NCI-H146 treated with DMSO at 0.1 percent for 48 hours (cell line): ENCODE measurements around the gene HOXA5.

Source experiments
- DNase-seq: peaks from one replicate; lab custom pipeline; 2025; ENCODE audit not compliant: unreplicated experiment; lab: John Stamatoyannopoulos, UW

Gene HOXA5

GRCh38 chr7:27182861-27183681 lies 39.6 kb upstream of the HOXA5 start:
- DNase-seq, result peak; percentile 23

- no peak for DNase-seq
Observed at GRCh38 chr7:27182285-27182841, 38.9 kb upstream of the HOXA5 start.

DNA sequence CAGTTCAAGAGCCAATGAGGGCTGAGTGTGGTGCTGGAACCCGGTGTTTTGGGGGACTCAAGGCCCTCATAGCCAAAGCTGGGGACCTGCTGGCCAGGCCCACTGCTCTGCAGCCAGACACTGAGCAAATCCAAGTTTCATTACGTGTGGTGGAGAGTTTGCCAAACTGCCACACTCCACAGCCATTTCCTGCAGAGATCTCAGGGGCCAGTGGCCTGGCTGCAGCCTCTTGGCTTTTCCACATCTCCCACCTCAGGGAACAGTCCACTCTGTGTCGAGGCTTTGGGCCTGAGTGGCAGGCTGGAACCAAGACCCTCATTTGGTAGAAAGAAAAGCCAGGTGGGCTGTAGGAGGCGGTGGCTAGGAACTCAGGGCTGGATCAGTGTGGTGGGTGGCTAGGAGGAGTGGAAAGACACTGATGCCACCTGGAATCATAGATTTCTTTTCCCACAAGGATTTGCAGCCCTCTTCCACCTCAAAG lies 38.4 kb upstream of the HOXA5 start:
- no peak for DNase-seq

DNA sequence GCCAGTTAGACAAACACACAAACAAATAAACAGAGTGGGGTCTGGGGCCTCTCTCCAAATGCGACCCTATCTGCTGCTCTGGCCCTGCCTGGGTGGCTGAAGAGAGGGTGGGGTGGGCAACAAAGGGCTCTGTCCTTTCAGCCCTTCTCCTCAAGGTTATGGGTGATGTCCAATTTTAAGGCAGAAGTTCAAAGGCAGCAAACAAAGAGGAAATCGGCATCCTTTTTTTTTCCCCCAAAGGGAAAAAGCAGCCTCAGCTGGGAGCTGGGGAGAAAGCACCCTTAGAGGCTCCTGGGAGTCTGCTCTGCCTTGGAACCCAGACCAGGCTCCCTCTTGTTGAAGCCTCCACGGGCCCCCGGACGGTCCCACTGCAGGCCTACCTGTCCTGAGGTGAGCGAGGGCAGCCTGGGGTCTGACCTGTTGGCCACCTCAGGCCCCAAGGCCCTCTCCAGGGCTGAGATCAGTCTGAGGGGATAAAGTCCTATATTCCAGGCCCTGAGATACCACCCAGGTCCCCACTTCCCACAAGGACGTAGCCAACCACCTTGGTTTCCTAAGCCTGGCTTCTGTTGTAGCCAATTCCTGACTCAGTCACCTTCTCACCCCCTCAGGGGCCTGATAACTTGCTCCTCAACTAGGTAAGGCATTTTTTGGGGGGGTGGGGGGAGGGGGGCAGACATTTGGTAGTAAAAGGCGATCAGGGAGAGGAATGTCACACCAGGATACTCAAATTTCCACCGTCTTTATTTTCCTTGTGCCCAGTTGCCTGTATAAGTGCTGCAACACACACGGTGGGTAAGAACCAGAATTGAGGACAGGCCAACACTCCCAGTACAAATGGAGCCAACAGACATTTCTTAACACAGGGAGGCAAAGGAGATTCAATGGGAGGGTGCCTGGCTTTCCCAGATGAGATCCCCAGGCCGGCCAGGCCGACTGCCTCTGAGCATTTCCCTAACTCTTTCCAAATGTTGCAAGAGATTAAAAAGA lies 37.2 kb upstream of the HOXA5 start:
- DNase-seq, result no peak

GRCh38 chr7:27179503-27180430 lies 36.3 kb upstream of the HOXA5 start:
- no peak for DNase-seq

GRCh38 chr7:27179030-27179429 lies 35.5 kb upstream of the HOXA5 start:
- DNase-seq, result no peak

DNA sequence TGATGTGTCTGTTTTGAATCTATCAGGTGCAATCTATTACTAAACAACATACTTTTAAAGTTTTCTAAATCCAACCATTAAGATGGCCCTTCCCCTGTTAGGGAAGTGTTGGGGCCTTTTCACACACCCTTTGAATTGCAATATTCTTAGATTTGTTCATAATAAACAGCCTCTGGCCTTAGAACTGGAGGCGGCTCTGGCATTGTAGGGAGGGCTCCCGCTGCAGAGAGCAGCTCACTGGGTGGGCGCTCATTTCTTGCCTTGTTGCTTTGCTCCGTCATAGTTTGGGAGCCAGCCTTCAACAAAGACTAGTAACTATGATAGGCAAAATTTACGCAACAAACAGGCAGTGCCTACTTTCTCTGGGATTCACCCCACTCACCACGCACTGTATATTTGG lies 34.9 kb upstream of the HOXA5 start:
- DNase-seq, result no peak

DNA sequence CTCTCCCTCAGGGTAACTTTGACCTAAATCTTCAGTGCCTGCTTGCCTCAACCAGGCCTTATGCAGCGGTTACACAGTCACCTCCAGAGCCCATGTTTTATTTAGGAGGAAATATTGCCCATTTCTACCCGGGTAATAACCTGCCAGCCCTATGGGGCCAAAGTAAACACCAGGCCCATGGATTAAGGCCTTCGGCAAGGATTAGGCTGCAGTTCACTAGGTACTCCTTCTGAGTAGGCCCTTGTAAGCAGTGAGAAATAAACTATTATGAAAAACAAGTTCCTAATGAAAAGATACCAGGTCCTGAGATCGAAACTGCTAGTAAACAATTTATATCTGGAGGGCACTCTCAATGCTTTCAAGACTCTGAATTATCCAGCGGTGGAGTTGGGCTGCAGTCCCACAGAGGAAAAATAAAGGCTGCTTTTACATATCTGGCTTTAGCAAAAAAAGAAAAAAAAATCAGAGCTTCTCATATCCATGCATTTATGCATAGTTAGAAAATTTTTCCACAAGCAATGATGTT lies 34.4 kb upstream of the HOXA5 start:
- no peak for DNase-seq

DNA sequence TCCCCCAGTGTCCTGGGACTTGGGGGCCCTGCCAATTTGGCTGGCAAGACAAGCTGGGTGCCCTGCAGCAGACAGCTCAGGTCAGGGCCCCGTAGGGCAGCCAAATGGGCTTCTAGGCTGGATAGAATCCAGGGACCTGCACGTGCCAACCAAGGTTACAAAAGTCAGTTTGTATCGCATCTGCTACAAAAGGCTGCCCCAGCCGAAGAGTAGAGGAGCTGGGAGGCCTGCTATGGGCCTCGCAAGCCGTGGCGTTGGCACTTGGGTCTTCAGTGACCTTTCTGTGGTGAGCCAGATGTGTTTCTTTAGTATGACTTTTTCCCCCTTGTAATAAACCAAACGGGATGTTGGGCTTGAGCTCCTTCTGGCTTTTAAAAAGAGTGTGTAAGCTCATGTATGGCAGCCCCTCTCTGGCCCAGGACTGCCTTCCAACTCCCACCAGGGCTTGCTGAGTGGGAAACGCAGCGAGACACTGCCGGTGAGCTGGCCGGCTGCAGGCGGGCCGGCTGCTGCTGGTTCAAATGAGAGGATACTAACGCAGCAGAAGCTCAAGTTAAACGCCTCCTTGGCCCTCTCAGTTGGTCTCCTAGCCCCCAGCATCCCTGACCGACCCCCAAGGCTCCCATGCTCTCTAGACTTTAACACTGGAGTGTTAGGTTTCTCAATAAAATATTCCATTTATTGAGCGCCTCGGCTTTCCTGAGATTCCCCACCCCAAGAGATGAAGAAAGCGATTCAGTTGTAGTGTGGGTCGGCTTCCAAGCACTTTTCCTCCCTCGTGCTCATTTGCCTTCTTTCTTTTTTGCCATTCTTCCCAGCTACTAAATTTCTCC lies 33.7 kb upstream of the HOXA5 start:
- DNase-seq, result no peak

DNA sequence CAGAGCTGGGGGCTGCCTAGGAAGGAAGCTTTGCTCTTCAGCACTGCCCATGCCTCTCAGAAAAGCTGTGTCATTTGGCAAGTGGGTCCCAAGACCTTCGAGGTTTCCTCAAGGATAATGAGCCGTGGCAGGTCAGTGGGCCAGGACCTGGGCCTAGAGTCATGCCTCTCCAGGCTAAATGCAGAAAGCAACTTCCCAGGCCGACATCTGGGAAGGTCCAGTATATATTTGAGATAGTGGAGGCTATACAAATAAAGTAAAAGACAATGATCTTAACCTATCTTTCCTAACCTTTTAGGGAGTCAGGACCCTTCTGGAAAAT lies 33.0 kb upstream of the HOXA5 start:
- no peak for DNase-seq

DNA sequence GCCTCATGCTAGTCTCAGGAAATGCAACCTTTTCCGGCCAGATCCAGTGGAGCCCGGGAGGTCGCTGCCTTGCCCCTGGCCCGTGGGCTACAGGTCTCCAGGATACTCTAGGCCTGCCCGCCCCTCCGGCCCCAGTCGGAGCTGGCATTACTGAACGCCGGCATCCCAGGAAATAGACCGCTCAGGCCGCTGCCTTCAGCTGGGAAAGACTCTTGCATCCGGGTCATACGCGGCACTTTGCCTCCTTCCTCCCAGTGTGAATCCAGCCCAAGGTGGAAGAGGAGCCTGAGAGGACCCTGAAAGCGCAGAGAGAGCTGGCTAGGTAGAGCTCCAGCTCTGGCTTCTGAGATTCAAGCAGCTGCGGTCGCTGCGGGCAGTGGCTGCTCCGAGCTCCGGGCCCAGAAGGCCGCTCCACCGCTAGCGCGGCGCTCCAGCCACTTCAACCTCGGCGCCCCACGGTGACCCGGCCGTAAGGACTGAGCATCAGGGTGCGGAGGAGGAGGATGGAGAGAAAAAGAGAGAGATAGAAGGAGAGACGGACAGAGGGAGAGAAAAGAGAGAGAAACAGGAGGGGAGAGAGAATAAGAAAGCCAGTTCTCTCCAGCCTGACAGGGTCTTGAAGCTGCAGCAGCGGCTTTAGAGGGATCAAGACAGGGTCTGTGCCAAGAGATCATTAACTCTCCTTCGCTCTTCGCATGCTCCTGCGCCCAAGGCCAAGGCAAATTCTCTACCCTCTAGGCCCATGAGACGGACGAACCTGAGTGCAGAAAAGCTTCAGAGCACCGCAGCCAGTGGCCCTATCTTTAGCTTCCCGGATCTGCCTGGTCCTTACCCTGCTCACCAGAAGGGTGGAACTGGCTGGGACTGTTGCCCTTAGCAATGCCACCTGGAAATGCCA lies 32.4 kb upstream of the HOXA5 start:
- DNase-seq, result no peak

DNA sequence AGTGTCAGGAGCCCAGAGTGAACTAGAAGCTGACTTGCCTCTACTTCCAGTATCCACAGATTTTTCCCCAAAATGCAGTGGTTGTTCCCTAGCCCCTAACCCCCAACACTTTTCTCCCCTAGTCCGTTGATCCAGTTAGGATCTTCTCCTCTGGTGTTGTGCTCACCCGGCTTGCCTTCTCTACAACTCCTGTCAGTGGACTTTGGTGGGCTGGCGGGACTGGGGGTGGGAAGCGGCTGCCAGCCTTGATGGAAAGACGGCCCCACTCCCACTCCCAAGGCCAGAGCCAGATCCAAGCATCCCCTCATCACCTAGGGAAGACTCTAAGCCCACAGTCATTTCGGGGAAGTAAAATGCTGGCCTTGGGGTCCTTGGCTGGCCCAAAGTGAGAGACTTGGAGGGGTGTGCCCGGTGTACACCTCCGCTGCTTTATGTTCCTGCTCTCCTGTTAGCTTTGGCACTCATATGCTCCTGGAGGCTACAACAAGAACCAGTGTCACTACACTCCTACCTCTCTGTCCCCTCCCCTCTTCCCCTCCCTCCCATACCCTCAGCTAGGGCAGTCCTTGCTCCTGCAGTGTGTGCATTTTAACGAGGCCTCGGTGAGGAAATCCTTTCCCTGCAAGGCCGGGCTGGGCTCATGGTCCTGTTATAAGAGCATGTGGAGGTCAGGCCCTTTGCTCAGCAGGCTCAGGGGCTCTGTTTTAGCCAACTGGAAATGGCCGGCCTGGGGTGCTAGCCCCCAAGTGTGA lies 31.6 kb upstream of the HOXA5 start:
- DNase-seq, result no peak

DNA sequence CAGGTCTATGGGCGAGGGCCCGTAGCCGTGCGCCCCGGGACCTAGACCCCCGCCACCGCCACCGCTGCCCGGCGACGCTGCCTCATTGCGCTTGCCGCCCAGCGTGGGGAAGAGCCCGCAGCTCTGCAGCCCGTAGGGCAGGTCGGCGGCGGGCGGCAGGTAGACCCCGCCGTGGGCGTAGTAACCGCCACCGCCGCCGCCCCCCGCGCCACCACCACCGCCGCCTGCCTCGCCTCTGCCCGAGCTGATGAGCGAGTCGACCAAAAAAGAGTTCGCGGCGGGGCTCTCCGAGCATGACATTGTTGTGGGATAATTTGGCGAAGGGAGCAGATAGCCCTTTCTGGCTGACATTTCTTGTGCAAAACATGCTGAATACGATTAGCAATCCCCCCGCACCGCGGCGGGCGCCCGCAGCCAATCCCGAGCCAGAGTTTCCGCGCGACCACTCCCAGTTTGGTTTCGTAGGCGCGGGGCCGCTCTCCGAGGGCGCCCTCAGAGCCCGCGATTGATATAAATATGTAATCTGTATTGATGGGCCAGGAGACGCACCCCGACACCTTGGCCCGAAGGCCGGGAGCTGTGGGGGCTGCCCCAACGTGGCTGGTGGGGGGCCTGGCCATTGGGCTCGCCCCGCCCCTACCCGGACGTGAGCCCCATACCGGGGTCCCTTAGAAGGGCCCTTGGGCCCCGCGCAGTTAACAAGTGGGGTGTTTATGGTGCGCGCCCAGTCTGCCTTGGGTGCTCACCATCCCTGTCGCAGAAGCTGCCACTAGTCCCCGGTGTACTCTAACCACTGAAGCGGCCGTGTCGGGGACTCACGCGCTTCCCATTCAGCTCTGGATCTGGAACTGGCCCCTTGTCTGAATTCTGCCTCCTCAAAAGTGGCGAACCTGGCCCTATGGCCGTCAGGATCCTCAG lies 30.7 kb upstream of the HOXA5 start, which contains the start of gene HOXA10:
HOXA10 (minus strand) TSS at position 365 of the 918 bp plus-strand sequence; CDS start at position 351, 14 bp downstream.
- DNase-seq, result no peak

DNA sequence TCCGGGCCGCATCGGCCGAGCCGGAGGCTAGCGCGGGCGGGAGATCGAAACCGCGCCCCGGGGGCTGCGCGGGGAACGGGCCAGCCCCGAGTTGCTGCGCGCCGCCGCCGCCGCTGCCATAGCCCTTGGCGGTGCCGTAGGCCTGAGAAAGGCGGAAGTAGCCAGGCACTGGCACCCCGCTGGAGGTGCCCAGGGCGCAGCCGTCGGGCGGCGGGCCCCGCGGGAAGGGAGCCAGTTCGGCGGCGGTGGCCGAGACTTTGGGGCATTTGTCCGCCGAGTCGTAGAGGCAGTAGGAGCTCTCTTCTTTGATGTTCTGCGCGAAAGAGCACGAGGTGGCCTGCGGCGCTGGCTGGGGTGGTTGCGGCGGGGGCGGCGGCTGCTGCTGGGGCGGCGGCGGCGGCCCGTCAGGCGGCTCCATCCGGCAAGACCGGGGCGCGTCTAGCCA lies 30.1 kb upstream of the HOXA5 start:
- no peak for DNase-seq

DNA sequence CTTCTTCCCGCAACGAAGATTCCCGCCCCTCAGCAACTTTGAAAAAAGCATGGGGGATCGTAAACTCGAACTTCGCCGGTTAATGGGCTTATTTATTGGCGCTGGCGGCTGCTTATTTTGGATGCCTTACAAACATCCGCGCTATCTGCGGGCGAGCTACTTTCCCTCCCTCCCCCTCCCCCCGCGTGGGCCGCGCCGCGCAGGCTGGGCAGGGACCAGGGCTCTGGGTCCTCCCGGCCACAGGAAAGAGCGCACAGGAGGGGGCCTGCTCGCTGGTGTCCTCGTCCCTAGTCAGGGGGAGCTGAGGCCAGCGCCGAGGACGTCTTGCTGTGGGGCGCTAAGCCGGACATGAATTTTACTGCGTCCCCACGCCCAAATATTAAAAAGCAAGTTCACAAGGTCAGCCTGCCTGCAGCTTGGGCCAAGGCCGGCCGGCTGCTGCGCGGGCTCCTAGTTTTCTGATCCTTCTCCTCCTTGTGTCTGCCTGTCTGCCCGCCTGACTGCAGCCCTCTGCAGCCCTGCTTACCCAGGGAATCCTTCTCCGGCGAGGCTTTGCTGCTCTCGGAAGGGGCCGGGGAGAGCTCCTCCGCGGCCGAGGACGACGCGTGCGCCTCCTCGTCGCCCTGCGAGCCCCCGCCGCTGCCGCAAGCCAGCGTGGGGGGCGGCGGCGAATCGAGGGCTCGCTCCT lies 29.5 kb upstream of the HOXA5 start:
- peak; percentile 74 for DNase-seq

GRCh38 chr7:27172315-27172774 lies 28.9 kb upstream of the HOXA5 start:
- DNase-seq, result no peak
